ENCODE data around the gene REEP5.

The REEP5 gene

DNA sequence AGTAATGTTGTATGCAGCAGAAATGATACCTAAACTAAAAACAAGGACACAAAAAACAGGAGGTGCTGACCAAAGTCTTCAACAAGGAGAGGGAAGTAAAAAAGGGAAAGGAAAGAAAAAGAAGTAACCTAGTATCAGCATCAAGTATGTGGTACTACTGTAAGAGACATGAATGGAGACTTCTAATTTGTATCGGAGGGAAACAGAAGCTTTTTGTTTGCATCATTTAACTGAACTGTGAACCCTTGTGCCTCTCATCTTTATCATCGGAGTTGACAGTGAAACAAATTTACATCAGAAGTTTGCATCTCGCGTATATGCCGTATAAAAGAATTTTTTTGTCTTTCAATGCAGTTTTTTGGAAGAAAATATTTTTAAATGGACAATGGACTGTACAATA is 54.6 kb downstream of the REEP5 start:
- in situ Hi-C loops (cut with HindIII; ENCODE audit: low sequenced_read_pairs): no loop called here
- DNase-seq (ENCODE audit: low read depth): no peak
- H3K4me3 ChIP-seq (ENCODE audit: low read depth, low read length): no peak overlapping the region
- no peak for TF ChIP-seq CTCF (IDR thresholded peaks at IDR 0.05; ENCODE audit: low read depth, low read length, missing control alignments)

DNA sequence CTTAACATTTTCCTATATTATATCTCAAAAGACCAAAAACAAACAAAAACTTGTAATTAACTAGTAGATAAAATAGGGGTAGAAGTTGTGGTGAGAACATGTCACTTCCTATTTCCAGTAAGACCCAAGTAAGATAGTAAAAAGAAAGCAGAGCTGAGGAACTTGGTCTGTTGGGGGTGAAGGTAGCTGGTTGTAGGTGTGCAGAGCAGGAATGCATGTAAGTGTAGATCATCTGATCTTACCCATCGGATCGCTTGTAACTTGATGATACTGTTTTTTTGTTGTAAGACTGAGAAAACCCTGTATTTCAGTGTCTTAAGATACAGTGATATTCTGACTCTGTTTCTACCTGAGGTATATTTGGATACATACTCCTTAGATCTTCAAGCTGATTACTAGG is 55.3 kb downstream of the REEP5 start:
- in situ Hi-C loops (cut with HindIII; ENCODE audit: low sequenced_read_pairs): no loop called here
- no peak for DNase-seq (ENCODE audit: low read depth)
- H3K4me3 ChIP-seq (ENCODE audit: low read depth, low read length): no peak overlapping the region
- no peak for TF ChIP-seq CTCF (IDR thresholded peaks at IDR 0.05; ENCODE audit: low read depth, low read length, missing control alignments)

- no peak overlapping the region for H3K4me3 ChIP-seq (ENCODE audit: low read depth, low read length)
- TF ChIP-seq CTCF (IDR thresholded peaks at IDR 0.05; ENCODE audit: low read depth, low read length, missing control alignments): no peak
- DNase-seq (ENCODE audit: low read depth): no peak
- in situ Hi-C loops (cut with HindIII; ENCODE audit: low sequenced_read_pairs): no loop called here
Observed at GRCh38 chr5:112865128-112865527, 56.9 kb downstream of the REEP5 start.

GRCh38 chr5:112863549-112863948 is 58.5 kb downstream of the REEP5 start:
- no peak for DNase-seq (ENCODE audit: low read depth)
- TF ChIP-seq CTCF (IDR thresholded peaks at IDR 0.05; ENCODE audit: low read depth, low read length, missing control alignments): no peak
- in situ Hi-C loops (cut with HindIII; ENCODE audit: low sequenced_read_pairs): loop anchor here (5.0 kb wide), 1 partner anchor 34 kb away; no protein-coding TSS in a partner anchor
- no peak overlapping the region for H3K4me3 ChIP-seq (ENCODE audit: low read depth, low read length)

- DNase-seq (ENCODE audit: low read depth): no peak
- TF ChIP-seq CTCF (IDR thresholded peaks at IDR 0.05; ENCODE audit: low read depth, low read length, missing control alignments): no peak
- peak overlapping the region; percentile 59 for H3K4me3 ChIP-seq (ENCODE audit: low read depth, low read length)
- in situ Hi-C loops (cut with HindIII; ENCODE audit: low sequenced_read_pairs): loop anchor here (5.0 kb wide), 1 partner anchor 35 kb away; no protein-coding TSS in a partner anchor
Observed at GRCh38 chr5:112862085-112862484, 59.9 kb downstream of the REEP5 start.

DNA sequence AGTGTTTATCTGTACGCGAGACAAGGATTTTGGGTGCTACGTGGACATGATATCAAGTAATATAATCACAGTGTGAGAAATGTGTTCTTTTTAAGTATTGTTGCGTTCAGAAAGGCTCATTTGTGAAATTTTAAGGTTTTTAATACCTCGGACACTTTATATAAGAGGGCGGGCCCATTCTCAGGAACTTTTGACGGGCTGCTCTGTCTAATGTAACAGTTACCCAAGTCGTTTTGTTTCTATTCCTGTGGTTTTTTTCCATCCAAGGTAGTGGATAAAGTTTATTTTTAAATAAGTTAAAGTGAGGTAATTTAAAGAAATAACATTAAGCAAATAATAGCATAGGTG is 60.4 kb downstream of the REEP5 start:
- no peak for DNase-seq (ENCODE audit: low read depth)
- TF ChIP-seq CTCF (IDR thresholded peaks at IDR 0.05; ENCODE audit: low read depth, low read length, missing control alignments): no peak
- H3K4me3 ChIP-seq (ENCODE audit: low read depth, low read length): peak overlapping the region; percentile 59
- in situ Hi-C loops (cut with HindIII; ENCODE audit: low sequenced_read_pairs): loop anchor here (5.0 kb wide), 1 partner anchor 36 kb away; no protein-coding TSS in a partner anchor
